Measurements from ENCODE around the gene SPON1.

DNA sequence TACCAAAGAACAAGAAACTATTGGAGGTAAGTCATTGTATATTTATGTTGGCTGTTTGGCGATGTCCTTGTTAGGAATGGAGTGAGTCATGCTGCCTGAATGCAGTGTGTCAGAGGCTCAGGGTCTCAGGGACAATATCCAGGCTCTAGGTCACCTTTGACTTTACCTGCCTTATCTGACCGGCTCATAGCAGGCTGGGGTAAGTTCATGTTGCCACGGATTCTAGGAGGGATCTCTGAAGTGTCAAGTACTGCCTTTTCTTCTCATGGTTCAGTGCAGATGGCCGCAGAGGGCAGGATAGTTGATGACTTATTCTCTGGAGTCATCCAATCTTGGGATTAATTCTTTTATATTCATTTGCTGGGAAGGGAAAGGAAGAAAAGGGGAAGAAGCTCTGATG is 53.2 kb downstream of the SPON1 start:
- TF ChIP-seq, protein P1, sequence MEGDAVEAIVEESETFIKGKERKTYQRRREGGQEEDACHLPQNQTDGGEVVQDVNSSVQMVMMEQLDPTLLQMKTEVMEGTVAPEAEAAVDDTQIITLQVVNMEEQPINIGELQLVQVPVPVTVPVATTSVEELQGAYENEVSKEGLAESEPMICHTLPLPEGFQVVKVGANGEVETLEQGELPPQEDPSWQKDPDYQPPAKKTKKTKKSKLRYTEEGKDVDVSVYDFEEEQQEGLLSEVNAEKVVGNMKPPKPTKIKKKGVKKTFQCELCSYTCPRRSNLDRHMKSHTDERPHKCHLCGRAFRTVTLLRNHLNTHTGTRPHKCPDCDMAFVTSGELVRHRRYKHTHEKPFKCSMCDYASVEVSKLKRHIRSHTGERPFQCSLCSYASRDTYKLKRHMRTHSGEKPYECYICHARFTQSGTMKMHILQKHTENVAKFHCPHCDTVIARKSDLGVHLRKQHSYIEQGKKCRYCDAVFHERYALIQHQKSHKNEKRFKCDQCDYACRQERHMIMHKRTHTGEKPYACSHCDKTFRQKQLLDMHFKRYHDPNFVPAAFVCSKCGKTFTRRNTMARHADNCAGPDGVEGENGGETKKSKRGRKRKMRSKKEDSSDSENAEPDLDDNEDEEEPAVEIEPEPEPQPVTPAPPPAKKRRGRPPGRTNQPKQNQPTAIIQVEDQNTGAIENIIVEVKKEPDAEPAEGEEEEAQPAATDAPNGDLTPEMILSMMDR (IDR thresholded peaks at IDR 0.05): no peak
- TF ChIP-seq EP300 (IDR thresholded peaks at IDR 0.05): no peak
- no peak for TF ChIP-seq POLR2A (IDR thresholded peaks at IDR 0.05)

All from ovary (tissue), 3 donors.